Gastroesophageal sphincter (tissue), 3 donors: ENCODE results near the gene DCBLD2.

ENCODE experiments used
- CTCF ChIP-seq, 4 experiments: fragments of 200-600 bp in 2 of 4; fragments of 450-650 bp in 2 of 4; sonication (generic) in 1 of 4; IDR thresholded peaks; one replicate each; pipeline ENCODE4 v1.5.1; 2017 to 2019; ENCODE audit warnings: antibody characterized with exemption in 4 of 4, mild to moderate bottlenecking in 2 of 4, moderate library complexity in 2 of 4
- EP300 ChIP-seq: sonication (generic); formaldehyde crosslinking; IDR thresholded peaks from one replicate; pipeline ENCODE4 v1.6.1; 2017; ENCODE audit warnings: antibody characterized with exemption, mild to moderate bottlenecking
- POLR2A ChIP-seq, 2 donors: fragments of 450-650 bp; IDR thresholded peaks; one replicate each; pipeline ENCODE4 v1.6.1; 2017; ENCODE audit warnings: antibody characterized with exemption in 2 of 2, mild to moderate bottlenecking in 2 of 2, moderate library complexity in 1 of 2
- POLR2AphosphoS5 ChIP-seq: sonication (generic); formaldehyde crosslinking; IDR thresholded peaks from one replicate; pipeline ENCODE4 v1.6.1; 2017; ENCODE audit warnings: antibody characterized with exemption

GRCh38 chr3:98945101-98945524 is 43.6 kb upstream of the DCBLD2 start:
- no peak for TF ChIP-seq POLR2A (IDR thresholded peaks at IDR 0.05)
- no peak for TF ChIP-seq CTCF (IDR thresholded peaks at IDR 0.05)
- no peak for TF ChIP-seq EP300
- no peak for TF ChIP-seq POLR2AphosphoS5
